ENCODE data around the gene MAEL.

Gene MAEL

DNA sequence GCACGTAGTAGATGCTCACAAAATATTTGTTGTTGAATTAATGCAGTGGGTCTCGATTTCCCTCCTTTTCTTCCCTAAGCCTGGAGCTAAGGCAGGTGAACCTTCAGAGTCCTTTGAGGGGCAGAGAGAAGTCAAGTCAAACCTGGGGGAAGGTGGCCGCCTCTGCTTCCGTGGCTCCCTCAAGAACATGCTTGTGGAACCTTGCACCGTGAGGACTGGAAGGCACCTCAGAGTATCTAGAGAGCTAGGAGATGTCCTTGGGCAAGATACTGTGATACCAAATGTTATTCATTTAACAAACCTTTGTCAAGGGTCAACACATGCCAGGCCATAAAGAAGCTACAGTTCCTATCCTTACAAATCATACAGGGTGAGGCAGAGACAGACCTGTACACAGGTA lies 62.8 kb downstream of the MAEL start:
- TF ChIP-seq, protein P1, sequence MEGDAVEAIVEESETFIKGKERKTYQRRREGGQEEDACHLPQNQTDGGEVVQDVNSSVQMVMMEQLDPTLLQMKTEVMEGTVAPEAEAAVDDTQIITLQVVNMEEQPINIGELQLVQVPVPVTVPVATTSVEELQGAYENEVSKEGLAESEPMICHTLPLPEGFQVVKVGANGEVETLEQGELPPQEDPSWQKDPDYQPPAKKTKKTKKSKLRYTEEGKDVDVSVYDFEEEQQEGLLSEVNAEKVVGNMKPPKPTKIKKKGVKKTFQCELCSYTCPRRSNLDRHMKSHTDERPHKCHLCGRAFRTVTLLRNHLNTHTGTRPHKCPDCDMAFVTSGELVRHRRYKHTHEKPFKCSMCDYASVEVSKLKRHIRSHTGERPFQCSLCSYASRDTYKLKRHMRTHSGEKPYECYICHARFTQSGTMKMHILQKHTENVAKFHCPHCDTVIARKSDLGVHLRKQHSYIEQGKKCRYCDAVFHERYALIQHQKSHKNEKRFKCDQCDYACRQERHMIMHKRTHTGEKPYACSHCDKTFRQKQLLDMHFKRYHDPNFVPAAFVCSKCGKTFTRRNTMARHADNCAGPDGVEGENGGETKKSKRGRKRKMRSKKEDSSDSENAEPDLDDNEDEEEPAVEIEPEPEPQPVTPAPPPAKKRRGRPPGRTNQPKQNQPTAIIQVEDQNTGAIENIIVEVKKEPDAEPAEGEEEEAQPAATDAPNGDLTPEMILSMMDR (IDR thresholded peaks at IDR 0.05; ENCODE audit: control extremely low read depth, extremely low read depth, low read depth, missing control alignments): no peak
- CTCF ChIA-PET: interaction anchor here (0.7 to 18.6 kb wide), 4 partner anchors 9 to 140 kb away, joined by 3 to 659 read pairs (median 30); no protein-coding TSS in a partner anchor
- no peak for DNase-seq (ENCODE audit: extremely low spot score)
- POLR2A ChIA-PET: no interaction called here

DNA sequence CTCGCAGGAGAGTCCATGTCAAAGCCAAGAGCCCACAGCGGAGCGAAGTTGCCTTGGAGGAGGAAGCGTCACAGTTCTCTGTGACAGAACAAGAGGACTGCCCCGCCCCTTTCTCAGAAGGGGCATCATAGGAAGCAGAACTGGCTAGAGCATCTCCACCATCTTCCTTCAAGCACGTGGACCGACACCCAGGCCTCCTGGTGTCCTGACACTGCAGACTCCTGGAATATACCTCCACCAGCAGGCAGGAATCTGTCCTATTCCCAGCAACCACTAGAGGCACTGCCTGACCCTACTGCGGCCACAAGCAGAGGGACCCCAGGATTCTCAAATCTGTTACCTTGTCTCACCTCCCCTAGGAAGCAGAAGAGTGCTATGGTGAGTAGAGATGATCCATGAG lies 63.3 kb downstream of the MAEL start:
- POLR2A ChIA-PET: no interaction called here
- TF ChIP-seq, protein P1 (IDR thresholded peaks at IDR 0.05; ENCODE audit: control extremely low read depth, extremely low read depth, low read depth, missing control alignments): peak; percentile 12
- no peak for DNase-seq (ENCODE audit: extremely low spot score)
- CTCF ChIA-PET: interaction anchor here (6.1 to 18.6 kb wide), 2 partner anchors 8 to 141 kb away, joined by 56 to 659 read pairs; no protein-coding TSS in a partner anchor

DNA sequence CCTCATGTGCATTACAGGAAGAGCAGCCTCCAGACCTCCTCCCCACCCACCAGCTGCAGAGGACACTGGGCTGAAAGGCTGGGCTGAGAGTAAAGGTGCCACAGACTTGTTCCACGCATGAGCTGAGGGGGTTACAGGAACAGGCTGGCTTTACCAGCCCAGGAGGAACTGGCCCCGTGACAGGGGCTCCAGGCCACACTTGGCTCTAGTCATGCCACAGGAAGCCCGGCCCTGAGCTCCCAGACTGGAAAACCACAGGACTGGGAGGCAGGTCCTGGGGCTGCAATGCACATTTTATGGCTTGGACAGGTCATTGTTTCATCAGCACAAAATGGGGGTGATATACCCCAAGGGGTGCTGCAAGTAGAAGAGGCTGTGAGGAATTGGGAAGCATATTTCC lies 65.5 kb downstream of the MAEL start:
- ChIA-PET CTCF (interaction anchor here (18.6 kb wide), 1 partner anchor 143 kb away, joined by 659 read pairs; no protein-coding TSS in a partner anchor), POLR2A (no interaction called here)
- no peak for DNase-seq (ENCODE audit: extremely low spot score)
- TF ChIP-seq, protein P1 (IDR thresholded peaks at IDR 0.05; ENCODE audit: control extremely low read depth, extremely low read depth, low read depth, missing control alignments): no peak

DNA sequence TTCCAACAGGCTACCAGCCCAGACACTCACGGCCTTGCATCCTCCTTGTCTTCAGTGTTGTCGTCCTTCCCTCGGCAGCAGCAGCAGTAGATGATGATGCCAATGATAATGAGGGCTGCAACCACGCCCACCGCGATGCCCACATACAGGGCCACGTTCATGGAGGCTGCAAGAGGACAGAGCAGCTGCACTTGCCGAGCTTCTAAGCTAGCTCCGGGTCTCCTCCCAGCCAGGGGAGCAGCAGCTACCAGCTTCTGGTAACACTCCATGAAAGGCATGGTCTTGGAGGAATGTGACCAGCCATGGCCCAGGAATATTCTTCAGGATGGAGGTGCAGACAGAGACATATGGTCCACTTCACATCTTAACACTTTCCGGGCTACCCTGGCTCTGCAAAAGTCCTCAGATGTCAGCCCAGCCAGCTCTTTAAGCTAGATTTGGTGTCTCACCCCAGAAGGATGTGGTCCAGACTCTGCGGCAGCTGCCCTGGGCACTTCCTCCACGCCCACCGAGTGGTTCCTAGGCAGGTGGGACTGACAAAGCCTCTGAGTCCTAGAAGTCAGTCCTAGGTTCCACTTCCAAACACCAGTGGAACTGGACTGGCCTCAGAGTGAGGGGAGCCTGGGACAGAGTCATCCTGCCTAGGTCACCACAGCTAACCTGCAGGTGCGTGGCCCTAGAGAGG lies 66.0 kb downstream of the MAEL start:
- ChIA-PET POLR2A (no interaction called here), CTCF (interaction anchor here (1.1 to 18.6 kb wide), 2 partner anchors 143 to 485 kb away, joined by 3 to 659 read pairs; no protein-coding TSS in a partner anchor)
- no peak for DNase-seq (ENCODE audit: extremely low spot score)
- TF ChIP-seq, protein P1 (IDR thresholded peaks at IDR 0.05; ENCODE audit: control extremely low read depth, extremely low read depth, low read depth, missing control alignments): no peak

DNA sequence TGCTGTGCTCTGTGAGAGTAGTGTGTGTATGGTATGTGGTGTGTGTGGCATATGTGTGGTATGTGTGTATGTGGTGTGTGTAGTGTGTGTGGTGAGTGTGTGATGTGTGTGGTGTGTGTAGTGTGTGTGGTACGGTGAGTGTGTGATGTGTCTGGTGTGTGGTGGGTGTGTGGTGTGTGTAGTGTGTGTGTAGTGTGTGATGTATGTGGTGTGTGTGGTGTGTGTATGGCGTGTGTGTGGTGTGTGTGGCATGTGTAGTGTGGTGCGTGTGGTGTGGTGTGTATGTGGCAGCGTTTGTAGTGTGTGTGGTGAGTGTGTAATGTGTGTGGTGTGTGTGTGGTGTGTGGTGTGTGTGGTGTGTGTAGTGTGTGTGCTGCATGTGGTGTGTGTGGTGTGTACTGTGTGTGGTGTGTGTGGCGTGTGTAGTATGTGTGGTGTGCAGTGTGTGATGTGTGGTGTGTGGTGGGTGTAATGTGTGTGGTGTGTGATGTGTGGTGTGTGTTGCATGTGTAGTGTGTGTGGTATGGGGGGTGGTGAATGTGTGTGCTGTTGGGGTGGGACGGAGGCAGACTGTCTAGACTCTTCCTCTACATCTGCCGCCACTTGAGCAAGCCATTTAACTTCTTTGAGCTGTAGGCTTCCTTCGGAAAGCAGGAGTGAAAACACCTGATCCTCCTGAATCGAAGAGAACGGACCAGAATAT lies 67.6 kb downstream of the MAEL start:
- POLR2A ChIA-PET: no interaction called here
- DNase-seq (ENCODE audit: extremely low spot score): no peak
- TF ChIP-seq, protein P1 (IDR thresholded peaks at IDR 0.05; ENCODE audit: control extremely low read depth, extremely low read depth, low read depth, missing control alignments): no peak
- CTCF ChIA-PET: interaction anchor here (1.0 to 18.6 kb wide), 7 partner anchors 8 to 1132 kb away, joined by 3 to 659 read pairs (median 6); no protein-coding TSS in a partner anchor

DNA sequence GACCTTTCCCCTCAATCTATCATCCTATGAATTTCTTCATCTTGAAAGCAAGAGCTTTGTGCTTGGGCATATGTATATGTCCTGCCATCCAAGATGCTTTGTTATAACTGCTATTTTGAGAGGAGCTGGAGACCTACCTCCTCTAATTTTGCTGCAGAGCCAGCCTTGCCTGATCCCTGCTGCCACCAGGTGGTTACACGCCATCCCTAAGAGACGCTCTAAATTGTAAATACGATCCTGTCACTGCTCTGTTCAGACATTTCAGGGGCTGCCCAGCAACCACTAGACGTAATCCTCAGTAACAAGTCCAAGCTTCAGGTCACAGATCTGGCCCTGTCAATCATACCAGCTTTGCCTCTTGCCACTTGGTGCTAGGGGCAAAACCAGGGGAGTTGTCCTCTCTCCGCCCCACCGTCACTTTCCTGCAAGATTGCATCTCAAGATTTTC lies 68.2 kb downstream of the MAEL start:
- TF ChIP-seq, protein P1 (IDR thresholded peaks at IDR 0.05; ENCODE audit: control extremely low read depth, extremely low read depth, low read depth, missing control alignments): peak; percentile 59
- peak; percentile 48 for DNase-seq (ENCODE audit: extremely low spot score)
- ChIA-PET CTCF (interaction anchor here (1.0 to 18.6 kb wide), 8 partner anchors 9 to 1132 kb away, joined by 3 to 659 read pairs (median 5); no protein-coding TSS in a partner anchor), POLR2A (no interaction called here)

Measured in GM10248 (cell line).